ENCODE results near the gene LIAS.
"Not testable (repeated sequence)": the region's sequence is repeated elsewhere in the genome, so short reads cannot be mapped to it uniquely, and the experiment has no call there.

LIAS gene

GRCh38 chr4:39455486-39455885 lies 3.4 kb upstream of the LIAS start:
- Histone ChIP-seq H3K36me3 (ENCODE audit: insufficient read depth, low read length) (peaks cover 78% of the 10 kb centered on the region), H3K27ac (ENCODE audit: low read depth, low read length) (no peak overlapping the region), H3K27me3 (ENCODE audit: insufficient read depth, low read length) (no peaks in the 10 kb centered on the region), H3K9ac (ENCODE audit: low read depth, low read length) (no peak overlapping the region; the same call in 1 of the 2 replicates), H3K4me1 (ENCODE audit: insufficient read depth, low read length) (peaks cover 10% of the 10 kb centered on the region; the same call in 1 of the 2 replicates), H3K4me3 (ENCODE audit: low read length) (peak overlapping the region; percentile 75; the same call in 1 of the 2 replicates), H3K9me3 (ENCODE audit: insufficient read depth, low read depth, low read length) (no peaks in the 10 kb centered on the region)
- 95% methylated on average over 6 of the region's 6 CpGs for WGBS

GRCh38 chr4:39456946-39457763 lies 1.7 kb upstream of the LIAS start:
- H3K4me1 ChIP-seq (ENCODE audit: insufficient read depth, low read length), result peaks cover 10% of the 10 kb centered on the region; the same call in 1 of the 2 replicates
- H3K9me3 ChIP-seq (ENCODE audit: insufficient read depth, low read depth, low read length), result no peaks in the 10 kb centered on the region
- H3K27ac ChIP-seq (ENCODE audit: low read depth, low read length), result peak overlapping the region; percentile 91
- H3K4me3 ChIP-seq (ENCODE audit: low read length), result peak overlapping the region; percentile 75
- H3K36me3 ChIP-seq (ENCODE audit: insufficient read depth, low read length), result peaks cover 76% of the 10 kb centered on the region
- H3K27me3 ChIP-seq (ENCODE audit: insufficient read depth, low read length), result no peaks in the 10 kb centered on the region
- WGBS, result 86% methylated on average over 9 of the region's 10 CpGs
- H3K9ac ChIP-seq (ENCODE audit: low read depth, low read length), result peak overlapping the region; percentile 99

DNA sequence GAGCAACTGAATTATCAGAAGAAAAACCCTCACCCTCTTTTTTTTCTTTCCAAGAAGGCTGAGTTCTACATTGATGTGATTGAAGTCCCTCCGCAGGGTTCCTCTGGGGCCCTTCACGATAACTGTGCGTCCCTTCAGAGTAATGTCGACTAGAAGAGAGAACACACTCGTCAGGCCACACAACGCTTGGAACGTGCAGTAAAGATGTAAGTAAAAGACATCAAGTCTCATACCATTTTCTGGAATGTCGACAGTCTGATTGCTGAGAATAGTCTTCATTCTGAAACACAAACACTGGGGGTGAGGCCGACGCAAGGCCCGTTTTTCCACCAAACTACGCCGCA lies 723 bp upstream of the LIAS start:
- not testable (repeated sequence) for H3K9me3 ChIP-seq (ENCODE audit: insufficient read depth, low read depth, low read length); H3K27me3 ChIP-seq (ENCODE audit: insufficient read depth, low read length)
- peak overlapping the region; percentile 75 for H3K4me3 ChIP-seq (ENCODE audit: low read length)
- peak overlapping the region; percentile 91 for H3K27ac ChIP-seq (ENCODE audit: low read depth, low read length)
- peaks cover 74% of the 10 kb centered on the region for H3K36me3 ChIP-seq (ENCODE audit: insufficient read depth, low read length)
- peaks cover 10% of the 10 kb centered on the region; the same call in 1 of the 2 replicates for H3K4me1 ChIP-seq (ENCODE audit: insufficient read depth, low read length)
- H3K9ac ChIP-seq (ENCODE audit: low read depth, low read length), result peak overlapping the region; percentile 99
- 1% methylated on average over 13 of the region's 13 CpGs for WGBS

DNA sequence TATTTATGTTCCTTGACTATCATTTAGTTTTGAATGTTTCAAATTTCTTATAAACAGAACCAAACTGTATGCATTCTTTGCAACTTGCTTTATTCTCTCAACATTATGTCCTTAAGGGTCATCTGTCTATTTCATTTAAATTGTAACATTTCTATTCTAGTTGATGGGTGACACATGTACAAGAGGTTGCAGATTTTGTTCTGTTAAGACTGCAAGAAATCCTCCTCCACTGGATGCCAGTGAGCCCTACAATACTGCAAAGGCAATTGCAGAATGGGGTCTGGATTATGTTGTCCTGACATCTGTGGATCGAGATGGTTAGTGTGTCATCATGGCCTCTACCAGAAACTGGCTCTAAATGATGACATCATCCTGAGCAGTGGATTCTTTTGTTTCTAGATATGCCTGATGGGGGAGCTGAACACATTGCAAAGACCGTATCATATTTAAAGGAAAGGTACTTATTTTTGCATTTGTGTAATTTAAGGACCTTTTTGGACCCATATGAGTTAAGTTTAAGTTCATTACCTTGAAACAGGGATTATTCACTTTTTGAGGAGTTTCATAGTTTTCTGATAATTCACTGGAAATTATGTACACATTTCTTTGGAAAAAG lies 6.1 kb downstream of the LIAS start:
- peaks cover 81% of the 10 kb centered on the region for H3K36me3 ChIP-seq (ENCODE audit: insufficient read depth, low read length)
- no peak overlapping the region for H3K9ac ChIP-seq (ENCODE audit: low read depth, low read length)
- H3K9me3 ChIP-seq (ENCODE audit: insufficient read depth, low read depth, low read length), result no peaks in the 10 kb centered on the region
- 90% methylated on average over 2 of the region's 2 CpGs for WGBS
- no peaks in the 10 kb centered on the region for H3K4me1 ChIP-seq (ENCODE audit: insufficient read depth, low read length)
- no peaks in the 10 kb centered on the region for H3K27me3 ChIP-seq (ENCODE audit: insufficient read depth, low read length)
- H3K27ac ChIP-seq (ENCODE audit: low read depth, low read length), result no peak overlapping the region
- H3K4me3 ChIP-seq (ENCODE audit: low read length), result no peak overlapping the region

GRCh38 chr4:39466747-39467146 lies 7.9 kb downstream of the LIAS start:
- H3K9me3 ChIP-seq (ENCODE audit: insufficient read depth, low read depth, low read length), result no peaks in the 10 kb centered on the region
- H3K9ac ChIP-seq (ENCODE audit: low read depth, low read length), result no peak overlapping the region
- WGBS, result 100% methylated on average over 2 of the region's 4 CpGs
- no peaks in the 10 kb centered on the region for H3K4me1 ChIP-seq (ENCODE audit: insufficient read depth, low read length)
- H3K36me3 ChIP-seq (ENCODE audit: insufficient read depth, low read length), result peaks cover 86% of the 10 kb centered on the region
- no peaks in the 10 kb centered on the region for H3K27me3 ChIP-seq (ENCODE audit: insufficient read depth, low read length)
- no peak overlapping the region for H3K27ac ChIP-seq (ENCODE audit: low read depth, low read length)
- no peak overlapping the region for H3K4me3 ChIP-seq (ENCODE audit: low read length)

- peaks cover 86% of the 10 kb centered on the region for H3K36me3 ChIP-seq (ENCODE audit: insufficient read depth, low read length)
These were observed 8.6 kb downstream of the LIAS start for GRCh38 chr4:39467464-39467863.

GRCh38 chr4:39469429-39470077 lies 10.7 kb downstream of the LIAS start:
- no peaks in the 10 kb centered on the region for H3K4me1 ChIP-seq (ENCODE audit: insufficient read depth, low read length)
- peak overlapping the region; percentile 36; the same call in 1 of the 2 replicates for H3K9ac ChIP-seq (ENCODE audit: low read depth, low read length)
- peak overlapping the region; percentile 24; the same call in 1 of the 2 replicates for H3K27ac ChIP-seq (ENCODE audit: low read depth, low read length)
- peaks cover 83% of the 10 kb centered on the region for H3K36me3 ChIP-seq (ENCODE audit: insufficient read depth, low read length)
- H3K4me3 ChIP-seq (ENCODE audit: low read length), result no peak overlapping the region
- 77% methylated on average over 4 of the region's 4 CpGs for WGBS
- H3K9me3 ChIP-seq (ENCODE audit: insufficient read depth, low read depth, low read length), result no peaks in the 10 kb centered on the region
- H3K27me3 ChIP-seq (ENCODE audit: insufficient read depth, low read length), result no peaks in the 10 kb centered on the region

More at GRCh38 chr4:39467464-39467863, 8.6 kb downstream of the LIAS start:
- 94% methylated on average over 4 of the region's 4 CpGs for WGBS
- Histone ChIP-seq H3K4me1 (ENCODE audit: insufficient read depth, low read length) (no peaks in the 10 kb centered on the region), H3K27me3 (ENCODE audit: insufficient read depth, low read length) (no peaks in the 10 kb centered on the region), H3K27ac (ENCODE audit: low read depth, low read length) (no peak overlapping the region), H3K9me3 (ENCODE audit: insufficient read depth, low read depth, low read length) (no peaks in the 10 kb centered on the region), H3K4me3 (ENCODE audit: low read length) (no peak overlapping the region), H3K9ac (ENCODE audit: low read depth, low read length) (no peak overlapping the region)

GRCh38 chr4:39470402-39470801 lies 11.5 kb downstream of the LIAS start:
- Histone ChIP-seq H3K27ac (ENCODE audit: low read depth, low read length) (no peak overlapping the region), H3K4me3 (ENCODE audit: low read length) (no peak overlapping the region), H3K9me3 (ENCODE audit: insufficient read depth, low read depth, low read length) (no peaks in the 10 kb centered on the region), H3K4me1 (ENCODE audit: insufficient read depth, low read length) (no peaks in the 10 kb centered on the region), H3K27me3 (ENCODE audit: insufficient read depth, low read length) (no peaks in the 10 kb centered on the region), H3K9ac (ENCODE audit: low read depth, low read length) (no peak overlapping the region), H3K36me3 (ENCODE audit: insufficient read depth, low read length) (peaks cover 75% of the 10 kb centered on the region)
- WGBS, result 100% methylated on average over 1 of the region's 1 CpG

DNA sequence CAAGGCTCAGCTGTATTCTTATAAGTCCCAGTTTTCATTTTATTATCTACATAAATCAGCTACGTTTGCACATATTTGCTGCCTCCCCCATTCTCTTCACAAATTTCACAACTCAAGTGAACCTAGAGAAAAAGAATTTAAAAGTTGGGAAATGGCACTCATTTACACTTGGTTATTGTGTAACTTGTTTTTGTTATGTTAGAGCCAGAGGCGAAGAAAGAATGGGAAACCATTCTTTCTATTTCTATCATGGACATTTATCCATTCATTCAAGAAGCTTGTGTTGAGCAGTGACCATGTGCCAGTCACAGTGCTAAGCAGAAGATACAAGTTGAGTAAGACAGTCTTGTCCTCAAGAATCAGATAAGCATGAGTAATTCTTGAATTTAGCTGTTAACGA lies 13.5 kb downstream of the LIAS start:
- Histone ChIP-seq H3K27me3 (ENCODE audit: insufficient read depth, low read length) (no peaks in the 10 kb centered on the region), H3K4me1 (ENCODE audit: insufficient read depth, low read length) (no peaks in the 10 kb centered on the region), H3K36me3 (ENCODE audit: insufficient read depth, low read length) (peaks cover 73% of the 10 kb centered on the region), H3K4me3 (ENCODE audit: low read length) (no peak overlapping the region), H3K9ac (ENCODE audit: low read depth, low read length) (no peak overlapping the region), H3K27ac (ENCODE audit: low read depth, low read length) (no peak overlapping the region), H3K9me3 (ENCODE audit: insufficient read depth, low read depth, low read length) (no peaks in the 10 kb centered on the region)
- 97% methylated on average over 3 of the region's 3 CpGs for WGBS

DNA sequence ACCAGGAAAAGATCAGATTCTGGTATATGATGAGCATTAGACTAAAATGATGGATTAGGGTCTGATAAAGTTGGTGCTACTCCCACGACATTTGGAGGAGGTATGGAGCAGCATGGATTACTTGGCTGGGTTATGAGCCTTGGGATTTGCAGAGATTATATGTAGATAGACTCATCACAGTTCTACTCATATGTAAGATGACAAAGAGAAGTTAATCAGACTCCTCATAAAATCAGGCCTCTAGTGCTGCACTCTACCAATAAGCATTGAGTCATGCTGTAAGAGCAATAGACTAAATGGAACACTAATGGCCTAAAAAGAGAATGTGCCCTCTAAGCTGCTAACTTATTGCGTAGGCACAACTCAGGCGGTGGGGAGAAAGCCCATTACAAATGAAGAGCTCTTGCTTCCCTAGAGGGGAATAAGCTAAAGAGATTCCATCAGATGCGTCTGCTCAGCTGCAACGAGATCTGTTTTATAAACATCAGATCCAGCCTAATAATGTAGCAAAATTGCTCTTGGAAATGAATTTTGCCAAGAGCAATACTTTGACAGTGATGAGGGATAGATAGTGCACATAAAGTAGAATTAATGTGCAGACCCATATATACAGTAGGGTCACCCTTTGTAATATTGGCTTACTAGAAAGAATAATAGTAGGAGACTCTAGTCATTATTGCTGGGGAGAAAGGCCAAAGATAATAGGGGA lies 17.5 kb downstream of the LIAS start:
- Histone ChIP-seq H3K27me3 (ENCODE audit: insufficient read depth, low read length) (no peaks in the 10 kb centered on the region), H3K36me3 (ENCODE audit: insufficient read depth, low read length) (peaks cover 49% of the 10 kb centered on the region), H3K9ac (ENCODE audit: low read depth, low read length) (no peak overlapping the region), H3K4me3 (ENCODE audit: low read length) (no peak overlapping the region), H3K4me1 (ENCODE audit: insufficient read depth, low read length) (no peaks in the 10 kb centered on the region), H3K9me3 (ENCODE audit: insufficient read depth, low read depth, low read length) (no peaks in the 10 kb centered on the region), H3K27ac (ENCODE audit: low read depth, low read length) (no peak overlapping the region)
- 96% methylated on average over 5 of the region's 5 CpGs for WGBS

GRCh38 chr4:39480251-39480650 lies 21.4 kb downstream of the LIAS start:
- Histone ChIP-seq H3K27me3 (ENCODE audit: insufficient read depth, low read length) (no peaks in the 10 kb centered on the region), H3K27ac (ENCODE audit: low read depth, low read length) (no peak overlapping the region), H3K4me1 (ENCODE audit: insufficient read depth, low read length) (no peaks in the 10 kb centered on the region), H3K9ac (ENCODE audit: low read depth, low read length) (no peak overlapping the region), H3K4me3 (ENCODE audit: low read length) (no peak overlapping the region), H3K36me3 (ENCODE audit: insufficient read depth, low read length) (peaks cover 23% of the 10 kb centered on the region), H3K9me3 (ENCODE audit: insufficient read depth, low read depth, low read length) (no peaks in the 10 kb centered on the region)
- 96% methylated on average over 27 of the region's 27 CpGs for WGBS
